Neutrophil (primary cell): ENCODE results near the gene NCCRP1.
"Not testable (repeated sequence)": the region's sequence is repeated elsewhere in the genome, so short reads cannot be mapped to it uniquely, and the experiment has no call there.

Source experiments
- H3K27ac ChIP-seq: fragments of 200-600 bp; sonication (generic); 2 replicates; pipeline ENCODE4 v1.5.1; 2016; ENCODE audit warnings: mild to moderate bottlenecking, moderate library complexity
- H3K27me3 ChIP-seq: fragments of 200-600 bp; sonication (generic); 2 replicates; pipeline ENCODE4 v1.6.0; 2016; ENCODE audit warnings: mild to moderate bottlenecking
- H3K36me3 ChIP-seq: fragments of 200-600 bp; sonication (generic); 2 replicates; pipeline ENCODE4 v1.5.1; 2017
- H3K4me1 ChIP-seq, 2 experiments: fragments of 200-600 bp in 1 of 2; sonication (generic) in 1 of 2; 1 replicate in 1 of 2; 2 replicates in 1 of 2; pipeline versions ENCODE4 v1.5.1 to v1.6.1; 2013 to 2016; ENCODE audit warnings: low read depth in 1 of 2, low read length in 1 of 2, mild to moderate bottlenecking in 1 of 2, moderate library complexity in 1 of 2; ENCODE audit not compliant: control insufficient read depth in 1 of 2, insufficient read depth in 1 of 2
- H3K4me3 ChIP-seq, 2 experiments: fragments of 200-600 bp in 1 of 2; sonication (generic) in 1 of 2; 1 replicate in 1 of 2; 2 replicates in 1 of 2; pipeline ENCODE4 v1.5.1; 2013 to 2016; ENCODE audit warnings: low read depth in 1 of 2, low read length in 1 of 2, mild to moderate bottlenecking in 1 of 2, moderate library complexity in 1 of 2
- H3K9me3 ChIP-seq: fragments of 200-600 bp; sonication (generic); 2 replicates; pipeline ENCODE4 v1.5.1; 2016
- CTCF ChIP-seq: fragments of 200-600 bp; sonication (generic); IDR thresholded peaks from 2 replicates; pipeline ENCODE4 v1.5.1; 2016; ENCODE audit warnings: antibody characterized with exemption

NCCRP1 gene

GRCh38 chr19:39238209-39238608 is 41.4 kb downstream of the NCCRP1 start:
- H3K27me3 ChIP-seq, result peaks cover 36% of the 10 kb centered on the region
- no peaks in the 10 kb centered on the region for H3K9me3 ChIP-seq
- no peaks in the 10 kb centered on the region for H3K36me3 ChIP-seq
- H3K27ac ChIP-seq, result no peak overlapping the region
- peaks cover 0 to 4% of the 10 kb centered on the region in 2 experiments for H3K4me1 ChIP-seq
- H3K4me3 ChIP-seq, result no peak overlapping the region
- TF ChIP-seq CTCF, result no peak

GRCh38 chr19:39238944-39239343 is 42.2 kb downstream of the NCCRP1 start:
- H3K9me3 ChIP-seq, result no peaks in the 10 kb centered on the region
- peaks cover 0 to 4% of the 10 kb centered on the region in 2 experiments for H3K4me1 ChIP-seq
- no peak for TF ChIP-seq CTCF
- no peak overlapping the region for H3K27ac ChIP-seq
- peaks cover 36% of the 10 kb centered on the region for H3K27me3 ChIP-seq
- no peaks in the 10 kb centered on the region for H3K36me3 ChIP-seq
- no peak overlapping the region for H3K4me3 ChIP-seq

GRCh38 chr19:39240421-39240820 is 43.7 kb downstream of the NCCRP1 start:
- Histone ChIP-seq H3K4me1 (peaks cover 0 to 4% of the 10 kb centered on the region in 2 experiments), H3K27ac (no peak overlapping the region), H3K4me3 (no peak overlapping the region), H3K27me3 (peaks cover 38% of the 10 kb centered on the region), H3K9me3 (no peaks in the 10 kb centered on the region), H3K36me3 (no peaks in the 10 kb centered on the region)
- TF ChIP-seq CTCF, result no peak

- not testable (repeated sequence) for H3K27ac ChIP-seq, H3K4me3 ChIP-seq, H3K9me3 ChIP-seq, H3K36me3 ChIP-seq, H3K4me1 ChIP-seq
- H3K27me3 ChIP-seq, result peaks cover 51% of the 10 kb centered on the region
These were observed 47.0 kb downstream of the NCCRP1 start for GRCh38 chr19:39243741-39244140.

- peaks cover 59% of the 10 kb centered on the region for H3K27me3 ChIP-seq
- not testable (repeated sequence) for H3K27ac ChIP-seq, H3K4me3 ChIP-seq, H3K36me3 ChIP-seq, H3K9me3 ChIP-seq, H3K4me1 ChIP-seq
These were observed 47.8 kb downstream of the NCCRP1 start, which contains the start of gene IFNL3 for GRCh38 chr19:39244410-39245100. Gene IFNL3 (minus strand): TSS chr19:39245006. CDS start chr19:39244967, 39 bp downstream.

- H3K9me3 ChIP-seq, H3K4me3 ChIP-seq, H3K27ac ChIP-seq, H3K36me3 ChIP-seq, H3K4me1 ChIP-seq: not testable (repeated sequence)
- H3K27me3 ChIP-seq, result peaks cover 63% of the 10 kb centered on the region
These were observed 48.4 kb downstream of the NCCRP1 start for GRCh38 chr19:39245166-39245565.

- no peak overlapping the region for H3K27ac ChIP-seq
- no peaks in the 10 kb centered on the region for H3K4me1 ChIP-seq
- TF ChIP-seq CTCF, result no peak
- no peak overlapping the region for H3K4me3 ChIP-seq
- H3K9me3 ChIP-seq, result no peaks in the 10 kb centered on the region
- peaks cover 66% of the 10 kb centered on the region for H3K27me3 ChIP-seq
- H3K36me3 ChIP-seq, result no peaks in the 10 kb centered on the region
These were observed 50.3 kb downstream of the NCCRP1 start for GRCh38 chr19:39246951-39247669.
